Loucy (cell line): ENCODE data around the gene GNAI1.

Source experiments
- H2AFZ ChIP-seq: fragments of 200-600 bp; sonication (generic); 2 replicates; pipeline ENCODE4 v1.6.0; 2016; ENCODE audit warnings: antibody characterized with exemption, mild to moderate bottlenecking, low read length, moderate library complexity
- H3F3A ChIP-seq: fragments of 200-600 bp; 2 replicates; pipeline ENCODE4 v1.6.0; 2016; ENCODE audit warnings: antibody characterized with exemption, low read depth, mild to moderate bottlenecking
- H3K27me3 ChIP-seq: fragments of 200-600 bp; sonication (generic); 2 replicates; pipeline ENCODE4 v1.6.1; 2014; ENCODE audit warnings: low read length, mild to moderate bottlenecking; ENCODE audit not compliant: insufficient read depth, poor library complexity, severe bottlenecking
- H3K36me3 ChIP-seq: fragments of 200-600 bp; sonication (generic); 2 replicates; pipeline ENCODE4 v1.6.1; 2016; ENCODE audit warnings: low read length; ENCODE audit not compliant: insufficient read depth
- H3K4me1 ChIP-seq: fragments of 200-600 bp; sonication (generic); 2 replicates; pipeline ENCODE4 v1.5.1; 2014; ENCODE audit warnings: low read length, mild to moderate bottlenecking; ENCODE audit not compliant: insufficient read depth, poor library complexity, severe bottlenecking
- H3K4me2 ChIP-seq: fragments of 200-600 bp; sonication (generic); 2 replicates; pipeline ENCODE4 v1.6.0; 2014; ENCODE audit warnings: antibody characterized with exemption, low read length, low read depth, mild to moderate bottlenecking; ENCODE audit not compliant: poor library complexity, severe bottlenecking
- H3K4me3 ChIP-seq: fragments of 200-600 bp; sonication (generic); 2 replicates; pipeline ENCODE4 v1.5.1; 2014; ENCODE audit warnings: low read length, mild to moderate bottlenecking, mixed read lengths; ENCODE audit not compliant: poor library complexity, severe bottlenecking
- H3K79me2 ChIP-seq: fragments of 200-600 bp; sonication (generic); 2 replicates; pipeline ENCODE4 v1.6.1; 2014; ENCODE audit warnings: low read length; ENCODE audit not compliant: insufficient read depth
- H3K9ac ChIP-seq: fragments of 200-600 bp; sonication (generic); 2 replicates; pipeline ENCODE4 v1.6.0; 2014; ENCODE audit warnings: mild to moderate bottlenecking, low read depth, low read length, moderate library complexity; ENCODE audit not compliant: poor library complexity, severe bottlenecking
- H3K9me2 ChIP-seq: fragments of 200-600 bp; sonication (generic); replicated peaks from 2 replicates; pipeline ENCODE4 v1.6.1; 2016; ENCODE audit warnings: low read depth, low read length, mixed read lengths
- H3K9me3 ChIP-seq: fragments of 200-600 bp; sonication (generic); 2 replicates; pipeline ENCODE4 v1.6.1; 2014; ENCODE audit warnings: mild to moderate bottlenecking, antibody characterized with exemption, low read length, low read depth; ENCODE audit not compliant: insufficient read depth
- H4K20me1 ChIP-seq: fragments of 200-600 bp; sonication (generic); 2 replicates; pipeline ENCODE4 v1.6.0; 2014; ENCODE audit warnings: antibody characterized with exemption, low read length, mild to moderate bottlenecking; ENCODE audit not compliant: insufficient read depth, poor library complexity, severe bottlenecking
- CTCF ChIP-seq: fragments of 200-600 bp; sonication (generic); conservative IDR thresholded peaks from 2 replicates; pipeline ENCODE4 v1.5.1; 2014; ENCODE audit warnings: mild to moderate bottlenecking, antibody characterized with exemption, low read length
- EZH2phosphoT487 ChIP-seq: fragments of 200-600 bp; IDR thresholded peaks from 2 replicates; pipeline ENCODE4 v1.6.1; 2018; ENCODE audit warnings: antibody characterized with exemption, mild to moderate bottlenecking, moderate library complexity, borderline replicate concordance

Gene GNAI1

DNA sequence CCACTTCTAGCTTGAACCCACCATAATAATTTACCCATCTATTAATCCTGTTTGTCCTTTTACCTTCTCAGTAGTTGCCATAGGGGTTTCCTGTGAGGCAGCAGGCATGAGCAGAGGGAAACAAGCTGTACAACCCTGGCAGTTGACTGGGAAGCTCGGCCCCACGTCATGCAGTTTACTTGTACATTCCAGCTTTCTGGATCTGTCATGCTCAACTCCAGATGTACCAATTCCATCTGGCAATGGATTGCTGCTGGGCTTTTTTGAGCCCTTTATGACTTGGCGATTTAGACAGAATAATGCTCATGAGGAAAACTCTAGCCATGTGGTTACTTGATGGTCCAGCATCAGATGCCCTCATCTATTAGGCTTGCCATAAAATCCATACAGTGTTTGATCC is 112.5 kb downstream of the GNAI1 start:
- no peak overlapping the region for H3K4me2 ChIP-seq
- no peak overlapping the region for H2AFZ ChIP-seq
- no peak overlapping the region for H3K4me3 ChIP-seq
- no peak overlapping the region for H3K9ac ChIP-seq
- TF ChIP-seq CTCF, result no peak
- no peak for TF ChIP-seq EZH2phosphoT487
- H3K79me2 ChIP-seq, result no peaks in the 10 kb centered on the region
- no peaks in the 10 kb centered on the region for H3F3A ChIP-seq
- H3K36me3 ChIP-seq, result no peaks in the 10 kb centered on the region
- no peaks in the 10 kb centered on the region for H3K9me3 ChIP-seq
- H4K20me1 ChIP-seq, result no peaks in the 10 kb centered on the region
- H3K27me3 ChIP-seq, result no peaks in the 10 kb centered on the region
- peaks cover 13% of the 10 kb centered on the region for H3K4me1 ChIP-seq
- no peaks in the 10 kb centered on the region for H3K9me2 ChIP-seq

- H2AFZ ChIP-seq, result no peak overlapping the region
- no peaks in the 10 kb centered on the region for H3K79me2 ChIP-seq
- no peak overlapping the region for H3K4me3 ChIP-seq
- H3F3A ChIP-seq, result no peaks in the 10 kb centered on the region
- H3K9me3 ChIP-seq, result no peaks in the 10 kb centered on the region
- H3K36me3 ChIP-seq, result no peaks in the 10 kb centered on the region
- no peaks in the 10 kb centered on the region for H3K27me3 ChIP-seq
- H3K4me2 ChIP-seq, result no peak overlapping the region
- H3K9me2 ChIP-seq, result no peaks in the 10 kb centered on the region
- TF ChIP-seq EZH2phosphoT487 (no peak), CTCF (no peak)
- H3K4me1 ChIP-seq, result peaks cover 13% of the 10 kb centered on the region
- H4K20me1 ChIP-seq, result no peaks in the 10 kb centered on the region
- no peak overlapping the region for H3K9ac ChIP-seq
These were observed 113.3 kb downstream of the GNAI1 start for GRCh38 chr7:80247891-80248290.

GRCh38 chr7:80249184-80249583 is 114.6 kb downstream of the GNAI1 start:
- H3K4me1 ChIP-seq, result peaks cover 13% of the 10 kb centered on the region
- H3K9me3 ChIP-seq, result no peaks in the 10 kb centered on the region
- no peaks in the 10 kb centered on the region for H3K9me2 ChIP-seq
- H3K4me2 ChIP-seq, result no peak overlapping the region
- no peak overlapping the region for H3K9ac ChIP-seq
- no peaks in the 10 kb centered on the region for H3K79me2 ChIP-seq
- no peaks in the 10 kb centered on the region for H3F3A ChIP-seq
- H2AFZ ChIP-seq, result no peak overlapping the region
- H3K27me3 ChIP-seq, result no peaks in the 10 kb centered on the region
- TF ChIP-seq EZH2phosphoT487 (no peak), CTCF (no peak)
- H4K20me1 ChIP-seq, result no peaks in the 10 kb centered on the region
- no peak overlapping the region for H3K4me3 ChIP-seq
- no peaks in the 10 kb centered on the region for H3K36me3 ChIP-seq
